Common myeloid progenitor, CD34-positive (primary cell): ENCODE results near the gene ACO2.

Source experiments
- CTCF ChIA-PET: fragments of 350-600 bp; sonication (Branson Sonifier 250); formaldehyde crosslinking; loops from one replicate; lab custom pipeline; 2021; ENCODE audit warnings: antibody characterized with exemption; lab: Charles Lee
- POLR2A ChIA-PET: fragments of 350-600 bp; sonication (Branson Sonifier 250); formaldehyde crosslinking; loops from one replicate; lab custom pipeline; 2021; ENCODE audit warnings: antibody characterized with exemption; lab: Charles Lee
- DNase-seq, 3 donors: peaks; one replicate each; pipeline versions ENCODE4 v3.0.0 to v3.0.0-alpha.2; 2013
- H3K27ac ChIP-seq, 2 experiments: 1 replicate in 1 of 2; 2 replicates in 1 of 2; pipeline ENCODE4 v1.7.0; 2013; ENCODE audit warnings: inconsistent platforms in 2 of 2, low read length in 2 of 2, mild to moderate bottlenecking in 2 of 2, low read depth in 1 of 2, moderate library complexity in 1 of 2; ENCODE audit not compliant: severe bottlenecking in 2 of 2, insufficient read depth in 1 of 2, poor library complexity in 1 of 2
- H3K27me3 ChIP-seq, 5 experiments: replicated peaks in 2 of 5; 1 replicate in 3 of 5; 2 replicates in 2 of 5; pipeline versions ENCODE4 v1.6.1 to v1.7.0; 2013; ENCODE audit warnings: low read length in 4 of 5, mild to moderate bottlenecking in 2 of 5, moderate library complexity in 2 of 5, inconsistent platforms in 1 of 5; ENCODE audit not compliant: insufficient read depth in 5 of 5, control insufficient read depth in 4 of 5
- H3K36me3 ChIP-seq, 4 experiments: 1 replicate in 2 of 4; 2 replicates in 2 of 4; pipeline versions ENCODE4 v1.6.1 to v1.7.0; 2013; ENCODE audit warnings: low read length in 3 of 4, control low read depth in 1 of 4, mild to moderate bottlenecking in 1 of 4; ENCODE audit not compliant: control insufficient read depth in 4 of 4, insufficient read depth in 4 of 4
- H3K4me1 ChIP-seq, 4 experiments: 1 replicate in 3 of 4; 2 replicates in 1 of 4; pipeline versions ENCODE4 v1.6.1 to v1.7.1; 2013; ENCODE audit warnings: low read length in 3 of 4, mild to moderate bottlenecking in 3 of 4, control low read depth in 1 of 4, inconsistent platforms in 1 of 4, moderate library complexity in 1 of 4; ENCODE audit not compliant: control insufficient read depth in 4 of 4, insufficient read depth in 4 of 4; ENCODE audit errors: control extremely low read depth in 1 of 4
- H3K4me3 ChIP-seq, 7 experiments: 1 replicate in 4 of 7; 2 replicates in 3 of 7; pipeline versions ENCODE4 v1.5.1 to v1.7.0; 2013; ENCODE audit warnings: mild to moderate bottlenecking in 7 of 7, low read length in 6 of 7, moderate library complexity in 6 of 7, inconsistent platforms in 2 of 7, low read depth in 2 of 7, control low read depth in 1 of 7; ENCODE audit not compliant: insufficient read depth in 4 of 7, control insufficient read depth in 1 of 7; ENCODE audit errors: extremely low read depth in 1 of 7
- H3K9me3 ChIP-seq, 5 experiments: 1 replicate in 4 of 5; 2 replicates in 1 of 5; pipeline versions ENCODE4 v1.6.1 to v1.7.1; 2013; ENCODE audit warnings: low read length in 4 of 5, mild to moderate bottlenecking in 2 of 5, inconsistent platforms in 1 of 5, low read depth in 1 of 5, moderate library complexity in 1 of 5; ENCODE audit not compliant: control insufficient read depth in 4 of 5, insufficient read depth in 2 of 5; ENCODE audit errors: control extremely low read depth in 1 of 5
- WGBS: methylation state at CpG from one replicate; pipeline ENCODE4 v1.1.5; 2013; ENCODE audit not compliant: insufficient coverage; 5-methylcytosine and 5-hydroxymethylcytosine counted together

The ACO2 gene

DNA sequence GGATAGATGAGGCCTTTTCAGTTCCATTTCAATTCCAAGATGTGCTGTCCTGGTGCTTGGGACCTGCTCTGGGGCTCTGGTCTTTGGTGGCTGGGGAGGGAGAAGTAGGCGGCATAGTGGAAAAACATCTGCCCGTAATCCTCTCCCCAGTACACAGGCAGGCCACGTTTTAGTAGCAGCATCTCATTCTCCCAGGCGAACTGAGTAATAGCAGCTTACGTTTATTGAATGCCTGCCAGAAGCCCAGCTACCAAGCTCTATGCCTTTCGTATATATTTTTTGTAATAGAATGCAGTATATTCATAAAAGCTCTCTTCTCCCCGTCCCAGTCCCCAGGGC, 11.4 kb downstream of the ACO2 start:
- WGBS, result 100% methylated on average over 1 of the region's 7 CpGs
- no peaks in the 10 kb centered on the region for H3K9me3 ChIP-seq
- no peak overlapping the region for H3K27ac ChIP-seq
- DNase-seq, result no peak
- H3K36me3 ChIP-seq, result peaks cover 4 to 11% (median 5%) of the 10 kb centered on the region in 4 experiments
- ChIA-PET POLR2A (interaction anchor here (0.6 kb wide), 1 partner anchor 25 kb away, joined by 5 read pairs; no protein-coding TSS in a partner anchor), CTCF (interaction anchor here (1.0 kb wide), 1 partner anchor 38 kb away, joined by 5 read pairs; no protein-coding TSS in a partner anchor)
- no peak overlapping the region for H3K4me3 ChIP-seq
- no peaks in the 10 kb centered on the region for H3K27me3 ChIP-seq
- H3K4me1 ChIP-seq, result peaks cover 0 to 9% (median under 1%) of the 10 kb centered on the region in 4 experiments

- CTCF ChIA-PET, result interaction anchor here (0.8 kb wide), 1 partner anchor 8 kb away, joined by 3 read pairs; no protein-coding TSS in a partner anchor
Observed at GRCh38 chr22:41481131-41481830, 12.4 kb downstream of the ACO2 start.

DNA sequence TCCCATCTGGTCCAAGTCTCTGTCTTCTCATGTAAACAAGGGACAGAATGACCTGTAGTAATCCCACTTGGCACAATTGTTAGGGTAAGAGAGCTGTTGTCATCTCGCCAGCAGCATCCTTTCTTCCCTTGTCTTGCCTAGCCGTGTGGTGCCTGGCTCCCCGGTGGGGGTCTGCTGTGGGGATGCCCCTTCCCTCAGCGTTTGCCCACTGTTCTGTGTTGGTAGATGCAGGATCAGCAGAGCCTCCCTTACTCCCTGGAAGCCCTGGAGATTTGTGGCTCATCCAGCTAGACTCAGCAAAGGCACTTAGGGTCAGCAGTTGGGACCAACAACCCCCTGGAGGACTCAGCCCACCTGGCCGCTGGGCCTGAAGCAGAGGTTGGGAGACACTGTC, 13.0 kb downstream of the ACO2 start:
- no peak for DNase-seq
- POLR2A ChIA-PET, result interaction anchor here (0.6 kb wide), 1 partner anchor 18 kb away, joined by 3 read pairs; no protein-coding TSS in a partner anchor
- Histone ChIP-seq H3K4me3 (no peak overlapping the region), H3K4me1 (peaks cover 0 to 9% (median under 1%) of the 10 kb centered on the region in 4 experiments), H3K9me3 (no peaks in the 10 kb centered on the region), H3K27ac (no peak overlapping the region), H3K27me3 (no peaks in the 10 kb centered on the region), H3K36me3 (peaks cover 4 to 11% (median 5%) of the 10 kb centered on the region in 4 experiments)
- CTCF ChIA-PET, result interaction anchor here (0.8 kb wide), 1 partner anchor 9 kb away, joined by 3 read pairs; no protein-coding TSS in a partner anchor
- 79% methylated on average over 4 of the region's 5 CpGs for WGBS

More at GRCh38 chr22:41481131-41481830, 12.4 kb downstream of the ACO2 start:
- POLR2A ChIA-PET, result interaction anchor here (0.6 kb wide), 2 partner anchors 17 to 24 kb away, joined by 3 to 5 read pairs; no protein-coding TSS in a partner anchor
- no peaks in the 10 kb centered on the region for H3K27me3 ChIP-seq
- DNase-seq, result no peak
- H3K4me3 ChIP-seq, result no peak overlapping the region
- H3K9me3 ChIP-seq, result no peaks in the 10 kb centered on the region
- 97% methylated on average over 15 of the region's 15 CpGs for WGBS
- peaks cover 4 to 11% (median 5%) of the 10 kb centered on the region in 4 experiments for H3K36me3 ChIP-seq
- H3K27ac ChIP-seq, result no peak overlapping the region
- H3K4me1 ChIP-seq, result peaks cover 0 to 9% (median under 1%) of the 10 kb centered on the region in 4 experiments

DNA sequence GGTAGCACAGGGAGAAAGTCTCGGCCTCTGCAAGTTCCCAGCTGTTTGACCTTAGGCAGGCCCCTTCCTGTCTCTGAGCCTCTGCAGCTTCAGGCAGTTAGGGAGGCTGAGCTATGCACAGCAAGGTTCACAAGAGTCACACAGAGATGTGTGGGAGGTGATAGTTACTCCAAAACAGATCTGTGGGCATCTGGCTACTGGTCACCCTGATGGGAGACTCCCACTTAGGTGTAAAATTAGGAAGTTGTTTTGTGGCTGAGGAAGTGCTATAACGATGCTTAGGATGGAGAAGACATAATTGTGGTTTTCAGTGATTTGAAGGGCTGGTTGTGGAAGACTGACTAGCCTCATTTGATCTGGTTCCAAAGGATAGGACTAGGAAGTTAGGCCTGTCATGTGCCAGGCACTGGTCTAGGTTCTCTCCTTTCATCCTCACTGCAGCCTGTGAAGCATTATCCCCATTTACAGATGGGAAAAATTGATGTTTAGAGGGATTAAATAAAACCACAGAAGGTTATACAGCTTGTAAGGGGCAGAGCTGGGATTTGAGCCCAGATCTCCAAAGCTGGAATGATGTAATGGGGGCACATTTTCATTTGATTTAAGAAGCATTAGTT, 13.5 kb downstream of the ACO2 start:
- no peak overlapping the region for H3K4me3 ChIP-seq
- POLR2A ChIA-PET, result interaction anchor here (0.6 kb wide), 2 partner anchors 19 to 1035 kb away, joined by 3 to 7 read pairs; no protein-coding TSS in a partner anchor
- peaks cover 4 to 11% (median 5%) of the 10 kb centered on the region in 4 experiments for H3K36me3 ChIP-seq
- H3K27ac ChIP-seq, result no peak overlapping the region
- DNase-seq, result no peak
- 67% methylated on average over 1 of the region's 2 CpGs for WGBS
- no peaks in the 10 kb centered on the region for H3K27me3 ChIP-seq
- CTCF ChIA-PET, result interaction anchor here (0.8 kb wide), 1 partner anchor 9 kb away, joined by 3 read pairs; no protein-coding TSS in a partner anchor
- H3K9me3 ChIP-seq, result no peaks in the 10 kb centered on the region
- H3K4me1 ChIP-seq, result peaks cover 0 to 9% (median under 1%) of the 10 kb centered on the region in 4 experiments

- ChIA-PET POLR2A (interaction anchor here (0.9 kb wide), 1 partner anchor 16 kb away, joined by 3 read pairs; the partner anchor contains the start of genes ACO2 and PHF5A), CTCF (interaction anchor here (0.6 kb wide), 1 partner anchor 207 kb away, joined by 3 read pairs; no protein-coding TSS in a partner anchor)
- H3K27ac ChIP-seq, result no peak overlapping the region
- H3K4me3 ChIP-seq, result no peak overlapping the region
- H3K27me3 ChIP-seq, result no peaks in the 10 kb centered on the region
- no peaks in the 10 kb centered on the region for H3K9me3 ChIP-seq
- H3K36me3 ChIP-seq, result peaks cover 0 to 8% (median 4%) of the 10 kb centered on the region in 4 experiments
- 82% methylated on average over 7 of the region's 7 CpGs for WGBS
- no peak for DNase-seq
- H3K4me1 ChIP-seq, result peaks cover 0 to 9% (median under 1%) of the 10 kb centered on the region in 4 experiments
Observed at GRCh38 chr22:41485033-41485432, 16.1 kb downstream of the ACO2 start.

- ChIA-PET POLR2A (no interaction called here), CTCF (interaction anchor here (0.7 to 1.3 kb wide), 2 partner anchors 13 to 963 kb away, joined by 3 read pairs; no protein-coding TSS in a partner anchor)
- H3K4me3 ChIP-seq, result no peak overlapping the region
- peaks cover 0 to 4% (median under 1%) of the 10 kb centered on the region in 4 experiments for H3K4me1 ChIP-seq
- peaks cover 0 to 8% (median under 1%) of the 10 kb centered on the region in 4 experiments for H3K36me3 ChIP-seq
- H3K27ac ChIP-seq, result no peak overlapping the region
- no peaks in the 10 kb centered on the region for H3K9me3 ChIP-seq
- WGBS, result 94% methylated on average over 7 of the region's 8 CpGs
- H3K27me3 ChIP-seq, result no peaks in the 10 kb centered on the region
- DNase-seq, result no peak
Observed at GRCh38 chr22:41487037-41487935, 18.4 kb downstream of the ACO2 start.
